Liver (tissue), 3 donors: ENCODE results near the gene CCDC92B.

Experiments
- EGR1 ChIP-seq, 2 donors: IDR thresholded peaks; 2 replicates each; pipeline ENCODE4 v1.6.1; 2016 to 2018; ENCODE audit warnings: antibody characterized with exemption in 2 of 2, low read depth in 2 of 2
- FOXA2 ChIP-seq: IDR thresholded peaks from 2 replicates; pipeline ENCODE4 v1.6.1; 2016; ENCODE audit warnings: antibody characterized with exemption
- GABPA ChIP-seq, 2 donors: IDR thresholded peaks in 1 of 2; conservative IDR thresholded peaks in 1 of 2; 2 replicates each; pipeline ENCODE4 v1.6.1; 2016; ENCODE audit warnings: antibody characterized with exemption in 2 of 2, mild to moderate bottlenecking in 1 of 2, moderate library complexity in 1 of 2
- NR2F2 ChIP-seq: IDR thresholded peaks from 2 replicates; pipeline ENCODE4 v1.6.1; 2016; ENCODE audit warnings: antibody characterized with exemption
- RAD21 ChIP-seq, 2 donors: IDR thresholded peaks; 2 replicates each; pipeline ENCODE4 v1.6.1; 2016; ENCODE audit warnings: antibody characterized with exemption in 2 of 2, mild to moderate bottlenecking in 2 of 2
- SP1 ChIP-seq: IDR thresholded peaks from 2 replicates; pipeline ENCODE4 v1.6.1; 2018; ENCODE audit warnings: antibody characterized with exemption, mild to moderate bottlenecking
- TAF1 ChIP-seq: conservative IDR thresholded peaks from 2 replicates; pipeline ENCODE4 v1.6.1; 2016; ENCODE audit warnings: antibody characterized with exemption, mild to moderate bottlenecking
- TF ChIP-seq, protein P1 (sequence below): IDR thresholded peaks from 2 replicates; pipeline ENCODE4 v1.6.1; 2016; ENCODE audit warnings: antibody characterized with exemption
- TF ChIP-seq, protein P2 (sequence below): fragments of 150-350 bp; IDR thresholded peaks from 2 replicates; pipeline ENCODE4 v1.5.1; 2017; ENCODE audit warnings: improper control_type of control experiment, low read depth, low read length; ENCODE audit not compliant: missing input control
- TF ChIP-seq, protein P3 (sequence below): IDR thresholded peaks from 2 replicates; pipeline ENCODE4 v1.6.1; 2016; ENCODE audit warnings: antibody characterized with exemption, mild to moderate bottlenecking
- TF ChIP-seq, protein P4 (sequence below): IDR thresholded peaks from 2 replicates; pipeline ENCODE4 v1.6.1; 2016; ENCODE audit warnings: antibody characterized with exemption
- TF ChIP-seq, protein P5 (sequence below): IDR thresholded peaks from 2 replicates; pipeline ENCODE4 v1.6.1; 2016; ENCODE audit warnings: antibody characterized with exemption
- donor health status: healthy.
- donor health status: healthy.

DNA sequence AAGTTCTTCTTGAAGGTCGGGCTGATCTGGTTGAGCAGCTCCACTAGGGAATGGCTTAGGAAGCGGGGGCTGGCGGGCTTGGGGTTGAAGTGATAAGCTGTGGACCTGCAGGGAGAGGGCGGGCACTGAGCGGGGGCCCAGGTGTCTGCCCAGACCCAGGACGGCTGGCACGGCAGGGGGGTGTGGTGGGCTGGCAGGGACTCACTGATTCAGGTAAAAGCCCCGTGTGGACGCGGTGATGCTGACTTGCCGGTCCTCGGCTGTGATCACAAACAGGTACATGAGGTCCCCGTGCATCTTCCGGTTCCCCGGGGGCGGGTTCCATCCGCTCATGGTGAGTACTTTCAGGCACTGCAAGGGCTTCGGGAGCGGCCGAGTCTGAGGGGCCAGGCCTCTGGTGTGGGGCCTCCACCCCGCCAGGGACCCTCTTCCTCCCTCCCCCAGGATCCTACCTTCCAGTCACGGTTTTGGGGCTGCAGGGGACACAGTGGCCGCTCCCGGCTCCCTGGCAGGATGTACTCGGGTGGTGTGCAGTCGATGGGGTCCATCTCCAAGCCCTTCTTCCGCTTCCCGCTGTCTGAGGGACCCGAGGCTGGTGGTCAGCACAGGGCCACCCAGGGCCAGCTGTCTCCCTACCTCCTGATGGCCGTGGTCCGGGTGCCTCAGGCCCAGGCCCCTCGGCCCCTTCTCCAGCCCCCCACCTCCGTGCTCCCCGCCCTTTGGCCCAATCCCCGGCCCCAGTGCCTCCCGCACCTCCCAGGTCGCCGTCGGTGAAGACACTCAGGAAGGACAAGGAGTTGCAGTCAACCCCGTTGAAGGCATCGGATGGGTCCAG is 48.1 kb downstream of the CCDC92B start:
- TF ChIP-seq, protein P1, sequence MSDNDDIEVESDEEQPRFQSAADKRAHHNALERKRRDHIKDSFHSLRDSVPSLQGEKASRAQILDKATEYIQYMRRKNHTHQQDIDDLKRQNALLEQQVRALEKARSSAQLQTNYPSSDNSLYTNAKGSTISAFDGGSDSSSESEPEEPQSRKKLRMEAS, result no peak
- TF ChIP-seq EGR1 (IDR thresholded peaks at IDR 0.05; ENCODE audit: low read depth in 2 of 2) (no peak), TAF1 (no peak), NR2F2 (no peak), GABPA (IDR thresholded peaks at IDR 0.05 in 1 of 2, conservative IDR thresholded peaks at IDR 0.05 in 1 of 2) (no peak), RAD21 (IDR thresholded peaks at IDR 0.05) (no peak), FOXA2 (no peak), SP1 (no peak)
- TF ChIP-seq, protein P2, sequence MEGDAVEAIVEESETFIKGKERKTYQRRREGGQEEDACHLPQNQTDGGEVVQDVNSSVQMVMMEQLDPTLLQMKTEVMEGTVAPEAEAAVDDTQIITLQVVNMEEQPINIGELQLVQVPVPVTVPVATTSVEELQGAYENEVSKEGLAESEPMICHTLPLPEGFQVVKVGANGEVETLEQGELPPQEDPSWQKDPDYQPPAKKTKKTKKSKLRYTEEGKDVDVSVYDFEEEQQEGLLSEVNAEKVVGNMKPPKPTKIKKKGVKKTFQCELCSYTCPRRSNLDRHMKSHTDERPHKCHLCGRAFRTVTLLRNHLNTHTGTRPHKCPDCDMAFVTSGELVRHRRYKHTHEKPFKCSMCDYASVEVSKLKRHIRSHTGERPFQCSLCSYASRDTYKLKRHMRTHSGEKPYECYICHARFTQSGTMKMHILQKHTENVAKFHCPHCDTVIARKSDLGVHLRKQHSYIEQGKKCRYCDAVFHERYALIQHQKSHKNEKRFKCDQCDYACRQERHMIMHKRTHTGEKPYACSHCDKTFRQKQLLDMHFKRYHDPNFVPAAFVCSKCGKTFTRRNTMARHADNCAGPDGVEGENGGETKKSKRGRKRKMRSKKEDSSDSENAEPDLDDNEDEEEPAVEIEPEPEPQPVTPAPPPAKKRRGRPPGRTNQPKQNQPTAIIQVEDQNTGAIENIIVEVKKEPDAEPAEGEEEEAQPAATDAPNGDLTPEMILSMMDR, result no peak
- TF ChIP-seq, protein P3, sequence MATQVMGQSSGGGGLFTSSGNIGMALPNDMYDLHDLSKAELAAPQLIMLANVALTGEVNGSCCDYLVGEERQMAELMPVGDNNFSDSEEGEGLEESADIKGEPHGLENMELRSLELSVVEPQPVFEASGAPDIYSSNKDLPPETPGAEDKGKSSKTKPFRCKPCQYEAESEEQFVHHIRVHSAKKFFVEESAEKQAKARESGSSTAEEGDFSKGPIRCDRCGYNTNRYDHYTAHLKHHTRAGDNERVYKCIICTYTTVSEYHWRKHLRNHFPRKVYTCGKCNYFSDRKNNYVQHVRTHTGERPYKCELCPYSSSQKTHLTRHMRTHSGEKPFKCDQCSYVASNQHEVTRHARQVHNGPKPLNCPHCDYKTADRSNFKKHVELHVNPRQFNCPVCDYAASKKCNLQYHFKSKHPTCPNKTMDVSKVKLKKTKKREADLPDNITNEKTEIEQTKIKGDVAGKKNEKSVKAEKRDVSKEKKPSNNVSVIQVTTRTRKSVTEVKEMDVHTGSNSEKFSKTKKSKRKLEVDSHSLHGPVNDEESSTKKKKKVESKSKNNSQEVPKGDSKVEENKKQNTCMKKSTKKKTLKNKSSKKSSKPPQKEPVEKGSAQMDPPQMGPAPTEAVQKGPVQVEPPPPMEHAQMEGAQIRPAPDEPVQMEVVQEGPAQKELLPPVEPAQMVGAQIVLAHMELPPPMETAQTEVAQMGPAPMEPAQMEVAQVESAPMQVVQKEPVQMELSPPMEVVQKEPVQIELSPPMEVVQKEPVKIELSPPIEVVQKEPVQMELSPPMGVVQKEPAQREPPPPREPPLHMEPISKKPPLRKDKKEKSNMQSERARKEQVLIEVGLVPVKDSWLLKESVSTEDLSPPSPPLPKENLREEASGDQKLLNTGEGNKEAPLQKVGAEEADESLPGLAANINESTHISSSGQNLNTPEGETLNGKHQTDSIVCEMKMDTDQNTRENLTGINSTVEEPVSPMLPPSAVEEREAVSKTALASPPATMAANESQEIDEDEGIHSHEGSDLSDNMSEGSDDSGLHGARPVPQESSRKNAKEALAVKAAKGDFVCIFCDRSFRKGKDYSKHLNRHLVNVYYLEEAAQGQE, result no peak
- TF ChIP-seq, protein P4, sequence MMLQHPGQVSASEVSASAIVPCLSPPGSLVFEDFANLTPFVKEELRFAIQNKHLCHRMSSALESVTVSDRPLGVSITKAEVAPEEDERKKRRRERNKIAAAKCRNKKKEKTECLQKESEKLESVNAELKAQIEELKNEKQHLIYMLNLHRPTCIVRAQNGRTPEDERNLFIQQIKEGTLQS, result no peak
- TF ChIP-seq, protein P5, sequence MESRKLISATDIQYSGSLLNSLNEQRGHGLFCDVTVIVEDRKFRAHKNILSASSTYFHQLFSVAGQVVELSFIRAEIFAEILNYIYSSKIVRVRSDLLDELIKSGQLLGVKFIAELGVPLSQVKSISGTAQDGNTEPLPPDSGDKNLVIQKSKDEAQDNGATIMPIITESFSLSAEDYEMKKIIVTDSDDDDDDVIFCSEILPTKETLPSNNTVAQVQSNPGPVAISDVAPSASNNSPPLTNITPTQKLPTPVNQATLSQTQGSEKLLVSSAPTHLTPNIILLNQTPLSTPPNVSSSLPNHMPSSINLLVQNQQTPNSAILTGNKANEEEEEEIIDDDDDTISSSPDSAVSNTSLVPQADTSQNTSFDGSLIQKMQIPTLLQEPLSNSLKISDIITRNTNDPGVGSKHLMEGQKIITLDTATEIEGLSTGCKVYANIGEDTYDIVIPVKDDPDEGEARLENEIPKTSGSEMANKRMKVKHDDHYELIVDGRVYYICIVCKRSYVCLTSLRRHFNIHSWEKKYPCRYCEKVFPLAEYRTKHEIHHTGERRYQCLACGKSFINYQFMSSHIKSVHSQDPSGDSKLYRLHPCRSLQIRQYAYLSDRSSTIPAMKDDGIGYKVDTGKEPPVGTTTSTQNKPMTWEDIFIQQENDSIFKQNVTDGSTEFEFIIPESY, result no peak
